Smooth muscle cell (in vitro differentiated cells): Measurements from ENCODE around the gene DDX24. TPM values are rescaled to one million over a fixed set of nuclear protein-coding genes. Genes with fewer than 3 reads are reported as not detected.

ENCODE experiments used
- DNase-seq: peaks from one replicate; lab custom pipeline; 2025; ENCODE audit not compliant: unreplicated experiment; lab: John Stamatoyannopoulos, UW
- H2AFZ ChIP-seq: fragments of 200-600 bp; sonication (generic); 2 replicates; pipeline ENCODE4 v1.6.0; 2016; ENCODE audit warnings: antibody characterized with exemption, low read depth, mild to moderate bottlenecking
- H3F3A ChIP-seq: fragments of 200-600 bp; sonication (generic); 2 replicates; pipeline ENCODE4 v1.6.0; 2017; ENCODE audit warnings: antibody characterized with exemption, low read depth
- H3K27ac ChIP-seq: fragments of 200-600 bp; sonication (generic); 2 replicates; pipeline ENCODE4 v1.5.1; 2016; ENCODE audit warnings: low read depth, mild to moderate bottlenecking
- H3K27me3 ChIP-seq: fragments of 200-600 bp; sonication (generic); 2 replicates; pipeline ENCODE4 v1.6.1; 2016; ENCODE audit warnings: low read depth, mild to moderate bottlenecking
- H3K36me3 ChIP-seq: fragments of 200-600 bp; sonication (generic); 2 replicates; pipeline ENCODE4 v1.5.1; 2016; ENCODE audit warnings: low read depth
- H3K4me1 ChIP-seq: fragments of 200-600 bp; sonication (generic); 2 replicates; pipeline ENCODE4 v1.5.1; 2016; ENCODE audit warnings: low read depth
- H3K4me2 ChIP-seq: fragments of 200-600 bp; sonication (generic); 2 replicates; pipeline ENCODE4 v1.6.0; 2016; ENCODE audit warnings: mild to moderate bottlenecking
- H3K4me3 ChIP-seq: fragments of 200-600 bp; sonication (generic); 2 replicates; pipeline ENCODE4 v1.5.1; 2016; ENCODE audit warnings: mild to moderate bottlenecking
- H3K79me2 ChIP-seq: fragments of 200-600 bp; sonication (generic); 2 replicates; pipeline ENCODE4 v1.6.0; 2016; ENCODE audit warnings: low read depth, mild to moderate bottlenecking
- H3K9ac ChIP-seq: fragments of 200-600 bp; sonication (generic); 2 replicates; pipeline ENCODE4 v1.6.0; 2016; ENCODE audit warnings: low read depth
- H3K9me3 ChIP-seq: fragments of 200-600 bp; sonication (generic); replicated peaks from 2 replicates; pipeline ENCODE4 v1.5.1; 2016; ENCODE audit warnings: low read depth
- H4K20me1 ChIP-seq: fragments of 200-600 bp; sonication (generic); 2 replicates; pipeline ENCODE4 v1.6.0; 2016; ENCODE audit warnings: low read depth
- whole genome bisulfite sequencing: methylation state at CpG from one replicate; pipeline ENCODE4 v1.1.7; 2016; ENCODE audit warnings: low lambda C conversion rate; 5-methylcytosine and 5-hydroxymethylcytosine counted together
- polyA plus RNA-seq: library from polyadenylated mRNA; unstranded; fragments of >200 nt; fragmentation: Nextera tagmentation; extraction: Ambion mirVana; gene quantifications from 2 replicates; pipeline ENCODE4 v1.2.1, GENCODE V29; 2016
- total RNA-seq: library from RNA; depleted of rRNA; stranded (reverse); fragments of >200 nt; gene quantifications from 2 replicates; pipeline ENCODE4 v1.2.3, GENCODE V29; 2014
- TF ChIP-seq, protein P1 (sequence below): fragments of 200-600 bp; sonication (generic); IDR thresholded peaks from 2 replicates; pipeline ENCODE4 v1.5.1; 2017; ENCODE audit warnings: borderline replicate concordance, mild to moderate bottlenecking, antibody characterized with exemption; ENCODE audit not compliant: insufficient read depth, poor library complexity, severe bottlenecking

The DDX24 gene
- total and polyA plus RNA-seq, 2 experiments from 2014 or later, result 117 to 118 TPM

DNA sequence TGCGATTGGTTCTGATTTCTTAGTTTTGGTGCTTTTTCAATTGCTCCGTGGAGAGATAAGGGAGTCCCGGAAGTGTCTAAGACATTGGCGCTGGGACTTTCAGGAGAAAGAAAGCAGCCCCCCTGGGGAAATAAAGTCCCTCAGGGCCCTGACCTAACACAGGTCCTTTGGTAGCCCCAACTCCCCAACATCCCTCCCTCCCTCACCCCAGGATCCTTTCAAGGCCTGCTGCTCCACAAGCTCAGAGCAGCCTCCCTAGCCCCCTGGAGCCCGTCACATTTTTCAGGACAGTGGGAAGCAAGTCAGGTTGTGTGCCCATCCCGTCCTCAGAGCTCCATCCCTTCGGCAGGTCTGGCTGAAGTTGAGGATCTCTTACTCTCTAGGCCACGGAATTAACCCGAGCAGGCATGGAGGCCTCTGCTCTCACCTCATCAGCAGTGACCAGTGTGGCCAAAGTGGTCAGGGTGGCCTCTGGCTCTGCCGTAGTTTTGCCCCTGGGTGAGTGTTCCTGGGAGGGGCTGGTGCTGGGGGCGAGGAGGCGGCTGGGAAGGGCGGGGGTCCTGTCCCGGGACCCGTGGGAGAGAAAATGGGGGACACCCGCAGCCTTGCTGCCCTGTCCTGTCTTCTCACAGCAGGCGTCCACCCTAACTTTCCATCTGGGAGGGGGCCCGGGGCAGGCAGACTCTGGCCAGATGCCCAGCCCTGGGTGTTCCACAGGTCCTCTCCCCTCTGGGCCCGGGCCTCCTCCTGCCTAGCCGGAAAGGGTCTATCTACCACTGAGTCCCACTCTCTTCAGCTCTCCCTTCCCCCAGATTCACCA is 30.5 kb upstream of the DDX24 start:
- no peaks in the 10 kb centered on the region for H3K27me3 ChIP-seq
- no peaks in the 10 kb centered on the region for H3K4me1 ChIP-seq
- H3K36me3 ChIP-seq, result no peaks in the 10 kb centered on the region
- DNase-seq, result no peak
- H2AFZ ChIP-seq, result no peak overlapping the region
- H3K9me3 ChIP-seq, result no peaks in the 10 kb centered on the region
- H3K27ac ChIP-seq, result no peak overlapping the region
- 95% methylated on average over 20 of the region's 20 CpGs for WGBS
- H3K4me3 ChIP-seq, result no peak overlapping the region
- no peak overlapping the region for H3K4me2 ChIP-seq
- TF ChIP-seq, protein P1, sequence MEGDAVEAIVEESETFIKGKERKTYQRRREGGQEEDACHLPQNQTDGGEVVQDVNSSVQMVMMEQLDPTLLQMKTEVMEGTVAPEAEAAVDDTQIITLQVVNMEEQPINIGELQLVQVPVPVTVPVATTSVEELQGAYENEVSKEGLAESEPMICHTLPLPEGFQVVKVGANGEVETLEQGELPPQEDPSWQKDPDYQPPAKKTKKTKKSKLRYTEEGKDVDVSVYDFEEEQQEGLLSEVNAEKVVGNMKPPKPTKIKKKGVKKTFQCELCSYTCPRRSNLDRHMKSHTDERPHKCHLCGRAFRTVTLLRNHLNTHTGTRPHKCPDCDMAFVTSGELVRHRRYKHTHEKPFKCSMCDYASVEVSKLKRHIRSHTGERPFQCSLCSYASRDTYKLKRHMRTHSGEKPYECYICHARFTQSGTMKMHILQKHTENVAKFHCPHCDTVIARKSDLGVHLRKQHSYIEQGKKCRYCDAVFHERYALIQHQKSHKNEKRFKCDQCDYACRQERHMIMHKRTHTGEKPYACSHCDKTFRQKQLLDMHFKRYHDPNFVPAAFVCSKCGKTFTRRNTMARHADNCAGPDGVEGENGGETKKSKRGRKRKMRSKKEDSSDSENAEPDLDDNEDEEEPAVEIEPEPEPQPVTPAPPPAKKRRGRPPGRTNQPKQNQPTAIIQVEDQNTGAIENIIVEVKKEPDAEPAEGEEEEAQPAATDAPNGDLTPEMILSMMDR, result no peak
- H3F3A ChIP-seq, result no peaks in the 10 kb centered on the region
- no peaks in the 10 kb centered on the region for H4K20me1 ChIP-seq
- H3K79me2 ChIP-seq, result no peaks in the 10 kb centered on the region
- H3K9ac ChIP-seq, result no peak overlapping the region

DNA sequence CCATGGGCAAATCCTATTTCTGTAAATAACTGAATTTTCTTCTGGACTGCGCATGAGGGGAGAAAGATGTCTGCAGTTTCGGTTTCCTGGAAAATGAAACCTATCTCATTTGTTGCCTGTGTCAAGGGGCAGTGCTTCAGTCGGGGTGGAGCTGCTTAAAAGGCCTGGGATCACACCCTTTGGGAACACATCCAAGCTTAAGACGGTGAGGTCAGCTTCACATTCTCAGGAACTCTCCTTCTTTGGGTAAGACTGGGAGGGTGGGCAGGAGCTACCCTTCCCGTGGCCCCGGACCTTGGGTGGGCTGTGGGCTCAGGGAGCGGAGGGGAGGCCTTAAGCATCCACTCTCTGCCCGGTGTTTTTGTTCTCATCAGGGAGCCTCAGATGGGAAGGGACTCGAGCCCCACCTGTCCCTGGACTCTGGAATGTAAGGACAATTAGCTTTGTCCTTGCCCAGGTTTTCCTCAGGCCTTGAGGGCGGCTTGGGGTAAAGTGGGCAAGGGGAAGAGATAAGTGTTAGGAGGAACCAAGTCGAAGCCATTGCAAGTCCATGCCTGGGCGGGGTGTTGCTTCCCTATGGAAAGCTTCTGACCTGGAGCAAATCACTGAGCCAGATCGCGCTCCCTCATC is 29.7 kb upstream of the DDX24 start, which contains the start of gene IFI27:
Gene IFI27 (plus strand): TSS at position 185 of the 630 bp plus-strand sequence.
- H3K4me2 ChIP-seq, result no peak within 1 kb of the TSS
- H3K79me2 ChIP-seq, result no peaks in the 10 kb centered on the region
- no peak within 1 kb of the TSS for H3K27ac ChIP-seq
- no peaks in the 10 kb centered on the region for H3K36me3 ChIP-seq
- no peak for DNase-seq
- no peak within 1 kb of the TSS for H2AFZ ChIP-seq
- H3F3A ChIP-seq, result no peaks in the 10 kb centered on the region
- H3K4me1 ChIP-seq, result no peaks in the 10 kb centered on the region
- WGBS, result 91% methylated on average over 13 of the region's 14 CpGs
- no peaks in the 10 kb centered on the region for H3K27me3 ChIP-seq
- TF ChIP-seq, protein P1, result no peak
- H4K20me1 ChIP-seq, result no peaks in the 10 kb centered on the region
- no peak within 1 kb of the TSS for H3K9ac ChIP-seq
- H3K9me3 ChIP-seq, result no peaks in the 10 kb centered on the region
- H3K4me3 ChIP-seq, result no peak within 1 kb of the TSS

DNA sequence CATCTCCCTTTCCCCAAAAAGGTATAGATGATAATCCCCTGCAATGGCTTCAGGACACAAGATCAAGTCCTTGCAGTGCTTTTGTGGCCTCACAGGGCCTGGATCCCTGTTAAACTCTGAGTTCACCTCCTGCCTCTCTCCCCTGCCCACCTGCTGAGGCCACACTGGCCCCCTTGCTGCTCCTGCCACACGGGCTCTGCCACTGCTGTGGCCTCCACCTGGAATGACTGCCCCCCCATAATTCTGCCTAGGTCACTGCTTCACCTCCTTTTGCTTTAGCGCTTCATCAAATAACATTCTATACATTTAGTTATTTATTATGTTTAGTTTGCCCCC is 28.9 kb upstream of the DDX24 start:
- Histone ChIP-seq H3K4me3 (no peak overlapping the region), H3K36me3 (no peaks in the 10 kb centered on the region), H3F3A (no peaks in the 10 kb centered on the region), H3K79me2 (no peaks in the 10 kb centered on the region), H3K4me2 (no peak overlapping the region), H3K27me3 (no peaks in the 10 kb centered on the region), H3K4me1 (no peaks in the 10 kb centered on the region), H4K20me1 (no peaks in the 10 kb centered on the region), H3K9me3 (no peaks in the 10 kb centered on the region), H3K27ac (no peak overlapping the region), H3K9ac (no peak overlapping the region), H2AFZ (no peak overlapping the region)
- TF ChIP-seq, protein P1, result no peak
- no peak for DNase-seq
- 90% methylated on average over 2 of the region's 2 CpGs for WGBS
